Tibial nerve (tissue), 4 donors: ENCODE data around the gene TRIM69. TPM values are rescaled to one million over a fixed set of nuclear protein-coding genes. Genes with fewer than 3 reads are reported as not detected.

Source experiments
- DNase-seq, 2 donors: peaks; one replicate each; pipeline ENCODE4 v3.0.0-alpha.2; 2019; ENCODE audit warnings: low spot score in 2 of 2
- H3K27ac ChIP-seq, 4 donors: fragments of 200-600 bp; sonication (generic) in 3 of 4; one replicate each; pipeline ENCODE4 v1.5.1; 2017 to 2019; ENCODE audit warnings: mild to moderate bottlenecking in 1 of 4
- H3K27me3 ChIP-seq, 2 donors: fragments of 200-600 bp; sonication (generic) in 1 of 2; one replicate each; pipeline versions ENCODE4 v1.5.1 to v1.6.0; 2017 to 2019
- H3K36me3 ChIP-seq, 3 donors: fragments of 200-600 bp; sonication (generic); one replicate each; pipeline ENCODE4 v1.5.1; 2018 to 2019
- H3K4me1 ChIP-seq, 4 donors: fragments of 200-600 bp; sonication (generic) in 3 of 4; one replicate each; pipeline ENCODE4 v1.5.1; 2017 to 2019
- H3K4me3 ChIP-seq, 4 donors: fragments of 200-600 bp; sonication (generic) in 3 of 4; one replicate each; pipeline ENCODE4 v1.5.1; 2017 to 2019; ENCODE audit warnings: mild to moderate bottlenecking in 1 of 4, moderate library complexity in 1 of 4
- H3K9me3 ChIP-seq, 4 donors: fragments of 200-600 bp; sonication (generic) in 3 of 4; one replicate each; pipeline ENCODE4 v1.5.1; 2017 to 2019
- EP300 ChIP-seq, 2 donors: sonication (generic); formaldehyde crosslinking; IDR thresholded peaks; one replicate each; pipeline ENCODE4 v1.6.1; 2017; ENCODE audit warnings: antibody characterized with exemption in 2 of 2, mild to moderate bottlenecking in 1 of 2
- POLR2A ChIP-seq, 2 donors: fragments of 450-650 bp; IDR thresholded peaks; one replicate each; pipeline ENCODE4 v1.6.1; 2017; ENCODE audit warnings: antibody characterized with exemption in 2 of 2, mild to moderate bottlenecking in 2 of 2, moderate library complexity in 2 of 2
- WGBS, 2 donors: methylation state at CpG; one replicate each; pipeline ENCODE4 v1.1.5; 2018; 5-methylcytosine and 5-hydroxymethylcytosine counted together
- total RNA-seq, 4 donors: library from RNA; depleted of rRNA; stranded (reverse); fragments of >200 nt; gene quantifications; one replicate each; pipeline ENCODE4 v1.1.0, GENCODE V29; 2016
- TF ChIP-seq, protein P1 (sequence below), 5 experiments: fragments of 200-600 bp in 3 of 5; fragments of 450-650 bp in 2 of 5; sonication (generic) in 3 of 5; IDR thresholded peaks; one replicate each; pipeline ENCODE4 v1.5.1; 2016 to 2019; ENCODE audit warnings: antibody characterized with exemption in 5 of 5, mild to moderate bottlenecking in 3 of 5, moderate library complexity in 2 of 5

The TRIM69 gene
- total RNA-seq, 4 donors from 2014 or later: 11.7 to 27.1 (median 19.3) TPM

DNA sequence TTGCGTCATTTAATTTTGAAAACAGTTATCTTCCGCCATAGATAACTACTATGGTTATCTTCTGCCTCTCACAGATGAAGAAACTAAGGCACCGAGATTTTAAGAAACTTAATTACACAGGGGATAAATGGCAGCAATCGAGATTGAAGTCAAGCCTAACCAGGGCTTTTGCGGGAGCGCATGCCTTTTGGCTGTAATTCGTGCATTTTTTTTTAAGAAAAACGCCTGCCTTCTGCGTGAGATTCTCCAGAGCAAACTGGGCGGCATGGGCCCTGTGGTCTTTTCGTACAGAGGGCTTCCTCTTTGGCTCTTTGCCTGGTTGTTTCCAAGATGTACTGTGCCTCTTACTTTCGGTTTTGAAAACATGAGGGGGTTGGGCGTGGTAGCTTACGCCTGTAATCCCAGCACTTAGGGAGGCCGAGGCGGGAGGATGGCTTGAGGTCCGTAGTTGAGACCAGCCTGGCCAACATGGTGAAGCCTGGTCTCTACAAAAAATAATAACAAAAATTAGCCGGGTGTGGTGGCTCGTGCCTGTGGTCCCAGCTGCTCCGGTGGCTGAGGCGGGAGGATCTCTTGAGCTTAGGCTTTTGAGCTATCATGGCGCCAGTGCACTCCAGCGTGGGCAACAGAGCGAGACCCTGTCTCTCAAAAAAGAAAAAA lies 23.9 kb upstream of the TRIM69 start:
- peak; percentile 35 to 88 for DNase-seq
- H3K27me3 ChIP-seq: no peaks in the 10 kb centered on the region
- peaks cover 0 to 44% (median 32%) of the 10 kb centered on the region in 4 donors for H3K4me1 ChIP-seq
- H3K27ac ChIP-seq: peak overlapping the region; percentile 98 to 100 (median 100)
- peak in 1 of 2 donors; percentile 90 for TF ChIP-seq EP300 (IDR thresholded peaks at IDR 0.05)
- peak; percentile 32 to 55 for TF ChIP-seq POLR2A (IDR thresholded peaks at IDR 0.05)
- TF ChIP-seq, protein P1, sequence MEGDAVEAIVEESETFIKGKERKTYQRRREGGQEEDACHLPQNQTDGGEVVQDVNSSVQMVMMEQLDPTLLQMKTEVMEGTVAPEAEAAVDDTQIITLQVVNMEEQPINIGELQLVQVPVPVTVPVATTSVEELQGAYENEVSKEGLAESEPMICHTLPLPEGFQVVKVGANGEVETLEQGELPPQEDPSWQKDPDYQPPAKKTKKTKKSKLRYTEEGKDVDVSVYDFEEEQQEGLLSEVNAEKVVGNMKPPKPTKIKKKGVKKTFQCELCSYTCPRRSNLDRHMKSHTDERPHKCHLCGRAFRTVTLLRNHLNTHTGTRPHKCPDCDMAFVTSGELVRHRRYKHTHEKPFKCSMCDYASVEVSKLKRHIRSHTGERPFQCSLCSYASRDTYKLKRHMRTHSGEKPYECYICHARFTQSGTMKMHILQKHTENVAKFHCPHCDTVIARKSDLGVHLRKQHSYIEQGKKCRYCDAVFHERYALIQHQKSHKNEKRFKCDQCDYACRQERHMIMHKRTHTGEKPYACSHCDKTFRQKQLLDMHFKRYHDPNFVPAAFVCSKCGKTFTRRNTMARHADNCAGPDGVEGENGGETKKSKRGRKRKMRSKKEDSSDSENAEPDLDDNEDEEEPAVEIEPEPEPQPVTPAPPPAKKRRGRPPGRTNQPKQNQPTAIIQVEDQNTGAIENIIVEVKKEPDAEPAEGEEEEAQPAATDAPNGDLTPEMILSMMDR (IDR thresholded peaks at IDR 0.05): no peak
- H3K36me3 ChIP-seq: peaks cover 0 to 21% (median 13%) of the 10 kb centered on the region in 3 donors
- WGBS, 2 donors: 11 to 13% methylated on average over 24 of the region's 24 CpGs
- peak overlapping the region; percentile 81 to 99 (median 90) for H3K4me3 ChIP-seq
- no peaks in the 10 kb centered on the region for H3K9me3 ChIP-seq

DNA sequence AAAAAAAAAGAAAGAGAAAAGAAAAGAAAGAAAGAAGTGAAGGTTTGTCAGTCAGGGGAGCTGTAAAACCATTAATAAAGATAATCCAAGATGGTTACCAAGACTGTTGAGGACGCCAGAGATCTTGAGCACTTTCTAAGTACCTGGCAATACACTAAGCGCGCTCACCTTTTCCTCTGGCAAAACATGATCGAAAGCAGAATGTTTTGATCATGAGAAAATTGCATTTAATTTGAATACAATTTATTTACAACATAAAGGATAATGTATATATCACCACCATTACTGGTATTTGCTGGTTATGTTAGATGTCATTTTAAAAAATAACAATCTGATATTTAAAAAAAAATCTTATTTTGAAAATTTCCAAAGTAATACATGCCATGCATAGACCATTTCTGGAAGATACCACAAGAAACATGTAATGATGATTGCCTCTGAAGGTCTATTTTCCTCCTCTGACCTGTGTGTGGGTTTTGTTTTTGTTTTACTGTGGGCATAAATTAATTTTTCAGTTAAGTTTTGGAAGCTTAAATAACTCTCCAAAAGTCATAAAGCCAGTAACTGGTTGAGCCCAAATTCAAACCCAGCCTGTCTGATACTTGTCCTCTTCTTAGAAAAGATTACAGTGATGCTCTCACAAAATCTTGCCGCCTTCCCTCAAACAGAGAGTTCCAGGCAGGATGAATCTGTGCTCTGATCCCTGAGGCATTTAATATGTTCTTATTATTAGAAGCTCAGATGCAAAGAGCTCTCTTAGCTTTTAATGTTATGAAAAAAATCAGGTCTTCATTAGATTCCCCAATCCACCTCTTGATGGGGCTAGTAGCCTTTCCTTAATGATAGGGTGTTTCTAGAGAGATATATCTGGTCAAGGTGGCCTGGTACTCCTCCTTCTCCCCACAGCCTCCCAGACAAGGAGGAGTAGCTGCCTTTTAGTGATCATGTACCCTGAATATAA lies 23.0 kb upstream of the TRIM69 start:
- TF ChIP-seq EP300 (IDR thresholded peaks at IDR 0.05): no peak
- TF ChIP-seq, protein P1 (IDR thresholded peaks at IDR 0.05): peak in 1 of 5 experiments; percentile 11
- Histone ChIP-seq H3K27me3 (no peaks in the 10 kb centered on the region), H3K27ac (peak overlapping the region; percentile 98 to 100 (median 100))

DNA sequence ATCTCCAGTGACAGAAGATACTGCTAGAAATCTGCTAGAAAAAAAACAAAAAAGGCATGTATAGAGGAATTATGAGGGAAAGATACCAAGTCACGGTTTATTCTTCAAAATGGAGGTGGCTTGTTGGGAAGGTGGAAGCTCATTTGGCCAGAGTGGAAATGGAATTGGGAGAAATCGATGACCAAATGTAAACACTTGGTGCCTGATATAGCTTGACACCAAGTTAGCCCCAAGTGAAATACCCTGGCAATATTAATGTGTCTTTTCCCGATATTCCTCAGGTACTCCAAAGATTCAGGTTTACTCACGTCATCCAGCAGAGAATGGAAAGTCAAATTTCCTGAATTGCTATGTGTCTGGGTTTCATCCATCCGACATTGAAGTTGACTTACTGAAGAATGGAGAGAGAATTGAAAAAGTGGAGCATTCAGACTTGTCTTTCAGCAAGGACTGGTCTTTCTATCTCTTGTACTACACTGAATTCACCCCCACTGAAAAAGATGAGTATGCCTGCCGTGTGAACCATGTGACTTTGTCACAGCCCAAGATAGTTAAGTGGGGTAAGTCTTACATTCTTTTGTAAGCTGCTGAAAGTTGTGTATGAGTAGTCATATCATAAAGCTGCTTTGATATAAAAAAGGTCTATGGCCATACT lies 21.1 kb upstream of the TRIM69 start:
- Histone ChIP-seq H3K36me3 (peaks cover 0 to 48% (median 20%) of the 10 kb centered on the region in 3 donors), H3K4me3 (no peak overlapping the region), H3K4me1 (peaks cover 0 to 36% (median 26%) of the 10 kb centered on the region in 4 donors), H3K27ac (peak overlapping the region in 2 of 4 donors; percentile 99 to 100), H3K9me3 (no peaks in the 10 kb centered on the region), H3K27me3 (no peaks in the 10 kb centered on the region)
- no peak for DNase-seq
- TF ChIP-seq POLR2A (IDR thresholded peaks at IDR 0.05) (no peak), EP300 (IDR thresholded peaks at IDR 0.05) (no peak)
- TF ChIP-seq, protein P1 (IDR thresholded peaks at IDR 0.05): no peak
- 79 to 85% methylated on average over 6 of the region's 6 CpGs for WGBS, 2 donors

More for the DNA sequence above, 23.0 kb upstream of the TRIM69 start:
- H3K9me3 ChIP-seq: no peaks in the 10 kb centered on the region
- DNase-seq: no peak
- peaks cover 0 to 44% (median 32%) of the 10 kb centered on the region in 4 donors for H3K4me1 ChIP-seq
- H3K4me3 ChIP-seq: peak overlapping the region; percentile 81 to 99 (median 90)
- WGBS, 2 donors: 68 to 74% methylated on average over 5 of the region's 5 CpGs
- H3K36me3 ChIP-seq: peaks cover 0 to 29% (median 18%) of the 10 kb centered on the region in 3 donors

DNA sequence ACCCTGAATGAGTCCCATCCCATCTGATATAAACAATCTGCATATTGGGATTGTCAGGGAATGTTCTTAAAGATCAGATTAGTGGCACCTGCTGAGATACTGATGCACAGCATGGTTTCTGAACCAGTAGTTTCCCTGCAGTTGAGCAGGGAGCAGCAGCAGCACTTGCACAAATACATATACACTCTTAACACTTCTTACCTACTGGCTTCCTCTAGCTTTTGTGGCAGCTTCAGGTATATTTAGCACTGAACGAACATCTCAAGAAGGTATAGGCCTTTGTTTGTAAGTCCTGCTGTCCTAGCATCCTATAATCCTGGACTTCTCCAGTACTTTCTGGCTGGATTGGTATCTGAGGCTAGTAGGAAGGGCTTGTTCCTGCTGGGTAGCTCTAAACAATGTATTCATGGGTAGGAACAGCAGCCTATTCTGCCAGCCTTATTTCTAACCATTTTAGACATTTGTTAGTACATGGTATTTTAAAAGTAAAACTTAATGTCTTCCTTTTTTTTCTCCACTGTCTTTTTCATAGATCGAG lies 20.5 kb upstream of the TRIM69 start:
- Histone ChIP-seq H3K27ac (peak overlapping the region in 1 of 4 donors; percentile 100), H3K4me3 (no peak overlapping the region), H3K4me1 (peaks cover 0 to 37% (median 24%) of the 10 kb centered on the region in 4 donors), H3K27me3 (no peaks in the 10 kb centered on the region), H3K9me3 (no peaks in the 10 kb centered on the region), H3K36me3 (peaks cover 0 to 48% (median 20%) of the 10 kb centered on the region in 3 donors)
- WGBS, 2 donors: 91 to 95% methylated on average over 2 of the region's 2 CpGs
- TF ChIP-seq EP300 (IDR thresholded peaks at IDR 0.05): no peak
- TF ChIP-seq, protein P1 (IDR thresholded peaks at IDR 0.05): no peak
- TF ChIP-seq POLR2A (IDR thresholded peaks at IDR 0.05): no peak
- DNase-seq: no peak
